Karpas-422 (cell line): Measurements from ENCODE around the gene DIAPH1. TPM values are rescaled to one million over a fixed set of nuclear protein-coding genes. Genes with fewer than 3 reads are reported as not detected.

ENCODE experiments used
- DNase-seq: peaks from one replicate; pipeline ENCODE4 v3.0.0-alpha.2; 2015
- H2AFZ ChIP-seq: fragments of 200-600 bp; sonication (generic); 2 replicates; pipeline ENCODE4 v1.6.1; 2014; ENCODE audit warnings: antibody characterized with exemption, low read length, mixed read lengths
- H3K27ac ChIP-seq: fragments of 200-600 bp; sonication (generic); 2 replicates; pipeline ENCODE4 v1.5.1; 2014; ENCODE audit warnings: mild to moderate bottlenecking, low read length, moderate library complexity
- H3K27me3 ChIP-seq: fragments of 200-600 bp; sonication (generic); 2 replicates; pipeline ENCODE4 v1.6.1; 2014; ENCODE audit warnings: low read length, mixed read lengths
- H3K36me3 ChIP-seq: fragments of 200-600 bp; sonication (generic); 2 replicates; pipeline ENCODE4 v1.6.1; 2014; ENCODE audit warnings: low read length, mixed read lengths; ENCODE audit not compliant: insufficient read depth
- H3K4me1 ChIP-seq: fragments of 200-600 bp; sonication (generic); 2 replicates; pipeline ENCODE4 v1.6.1; 2014; ENCODE audit warnings: mild to moderate bottlenecking, low read length, mixed read lengths
- H3K4me2 ChIP-seq: fragments of 200-600 bp; sonication (generic); 2 replicates; pipeline ENCODE4 v1.6.1; 2014; ENCODE audit warnings: low read length, low read depth, mild to moderate bottlenecking; ENCODE audit not compliant: poor library complexity, severe bottlenecking
- H3K4me3 ChIP-seq: fragments of 200-600 bp; sonication (generic); 2 replicates; pipeline ENCODE4 v1.5.1; 2014; ENCODE audit warnings: mild to moderate bottlenecking, antibody characterized with exemption, low read length, mixed read lengths
- H3K79me2 ChIP-seq: fragments of 200-600 bp; sonication (generic); 2 replicates; pipeline ENCODE4 v1.6.1; 2014; ENCODE audit warnings: mild to moderate bottlenecking, low read length, mixed read lengths
- H3K9ac ChIP-seq: fragments of 200-600 bp; sonication (generic); 2 replicates; pipeline ENCODE4 v1.6.0; 2014; ENCODE audit warnings: low read length
- H3K9me2 ChIP-seq: fragments of 200-600 bp; sonication (generic), shearing (Covaris generic); replicated peaks from 2 replicates; pipeline ENCODE4 v1.6.0; 2014; ENCODE audit warnings: mild to moderate bottlenecking, low read length, moderate library complexity; ENCODE audit not compliant: insufficient read depth
- H3K9me3 ChIP-seq: fragments of 300-700, 200-600 bp; sonication (generic); 2 replicates; pipeline ENCODE4 v1.6.1; 2014; ENCODE audit warnings: low read length, mixed read lengths
- H4K20me1 ChIP-seq: fragments of 200-600 bp; sonication (generic); 2 replicates; pipeline ENCODE4 v1.6.1; 2014; ENCODE audit warnings: mild to moderate bottlenecking, antibody characterized with exemption, low read length, low read depth; ENCODE audit not compliant: insufficient read depth
- total RNA-seq: library from RNA; depleted of rRNA; stranded (reverse); fragments of >200 nt; shearing (Covaris generic); gene quantifications from 2 replicates; pipeline ENCODE4 v1.2.3, GENCODE V29; 2014; ENCODE audit warnings: low replicate concordance

DIAPH1 gene
- total RNA-seq, 1 experiment from 2014 or later: 181 TPM

DNA sequence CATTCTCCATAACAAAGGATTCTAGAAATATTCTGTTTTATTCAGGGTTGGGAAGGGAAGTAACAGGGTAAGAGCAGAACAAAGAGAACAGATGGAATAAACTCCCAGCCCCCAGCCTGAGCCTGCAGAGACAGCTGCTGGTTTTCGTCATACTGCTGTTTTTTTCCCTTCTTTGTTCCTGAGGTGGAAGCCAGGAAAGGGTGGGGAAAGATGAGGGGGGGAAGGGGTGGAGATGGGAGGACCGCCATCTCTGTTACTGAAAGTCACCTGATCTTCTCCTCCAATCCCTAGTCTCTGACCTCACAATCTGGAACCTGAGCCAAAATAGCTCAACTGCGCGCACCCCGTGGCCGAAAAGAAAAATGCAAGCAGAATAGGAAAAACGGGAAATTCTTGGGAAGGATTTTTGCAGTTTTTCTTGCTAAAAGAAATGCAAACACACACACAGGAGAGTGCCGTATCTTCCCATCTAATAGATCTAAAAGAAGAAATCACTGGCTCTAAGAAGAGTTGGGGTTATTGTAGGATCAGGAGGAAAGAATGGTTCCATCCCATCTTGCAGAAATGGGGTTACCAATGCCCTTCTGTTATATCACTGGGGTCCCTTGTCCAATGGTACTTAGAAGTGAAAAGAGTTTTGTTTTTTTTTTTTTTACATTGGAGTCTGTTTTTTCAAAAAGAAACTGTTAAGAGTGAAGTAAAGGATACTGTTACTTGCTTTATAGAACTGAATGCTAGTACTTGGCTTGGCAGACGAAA, 57.9 kb downstream of the DIAPH1 start:
- H3K36me3 ChIP-seq: peaks cover 56% of the 10 kb centered on the region
- no peak overlapping the region for H2AFZ ChIP-seq
- H3K9ac ChIP-seq: no peak overlapping the region

DNA sequence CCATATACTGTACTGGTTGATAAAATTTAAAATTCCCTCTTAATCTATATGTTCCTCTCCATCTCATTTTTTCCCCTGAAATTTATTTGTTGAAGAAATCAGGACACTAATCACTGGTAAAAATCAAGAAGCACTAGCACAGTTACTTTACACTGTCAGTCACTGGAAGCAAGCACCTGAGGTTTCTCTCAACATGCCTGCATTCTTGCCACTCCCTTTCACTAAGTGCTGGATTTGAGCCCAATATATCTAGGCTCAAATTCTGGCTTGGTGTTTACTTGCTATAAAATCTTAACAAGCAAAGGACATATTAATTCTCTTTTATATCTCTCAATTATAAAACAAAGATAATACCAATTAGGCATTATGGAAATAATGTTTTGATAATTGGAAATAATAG, 58.6 kb downstream of the DIAPH1 start:
- Histone ChIP-seq H3K4me3 (no peak overlapping the region), H2AFZ (no peak overlapping the region), H4K20me1 (no peaks in the 10 kb centered on the region), H3K4me1 (peaks cover 50% of the 10 kb centered on the region), H3K27ac (peak overlapping the region; percentile 78), H3K9me2 (no peaks in the 10 kb centered on the region), H3K36me3 (peaks cover 53% of the 10 kb centered on the region), H3K27me3 (no peaks in the 10 kb centered on the region), H3K9me3 (no peaks in the 10 kb centered on the region), H3K79me2 (peaks cover 44% of the 10 kb centered on the region), H3K4me2 (no peak overlapping the region), H3K9ac (no peak overlapping the region)
- DNase-seq: no peak

More for the DNA sequence above, 57.9 kb downstream of the DIAPH1 start:
- Histone ChIP-seq H3K4me3 (no peak overlapping the region), H3K27me3 (no peaks in the 10 kb centered on the region), H3K79me2 (peaks cover 36% of the 10 kb centered on the region), H3K4me1 (peaks cover 42% of the 10 kb centered on the region), H3K27ac (peak overlapping the region; percentile 78), H4K20me1 (no peaks in the 10 kb centered on the region), H3K9me2 (no peaks in the 10 kb centered on the region), H3K9me3 (no peaks in the 10 kb centered on the region), H3K4me2 (no peak overlapping the region)
- no peak for DNase-seq

DNA sequence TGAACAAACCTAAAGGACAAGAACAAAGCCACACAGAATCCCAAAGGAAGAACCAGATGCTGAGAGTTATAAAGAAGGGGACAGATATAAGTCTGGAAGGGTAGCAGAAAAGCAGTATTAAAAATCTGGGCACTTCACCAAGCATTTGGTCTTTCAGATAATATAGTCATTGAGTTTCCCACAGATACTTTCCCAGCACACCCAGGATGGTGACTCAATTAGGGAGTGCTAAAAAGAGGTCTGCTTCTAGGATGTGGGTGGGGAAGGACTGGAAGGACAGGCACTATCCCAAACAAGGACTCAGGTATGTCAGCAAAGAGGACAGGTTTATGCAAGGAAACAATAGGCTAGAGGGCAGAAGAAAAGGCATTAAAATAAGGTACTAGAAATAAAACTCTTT, 59.3 kb downstream of the DIAPH1 start:
- Histone ChIP-seq H2AFZ (no peak overlapping the region), H3K9ac (no peak overlapping the region)

DNA sequence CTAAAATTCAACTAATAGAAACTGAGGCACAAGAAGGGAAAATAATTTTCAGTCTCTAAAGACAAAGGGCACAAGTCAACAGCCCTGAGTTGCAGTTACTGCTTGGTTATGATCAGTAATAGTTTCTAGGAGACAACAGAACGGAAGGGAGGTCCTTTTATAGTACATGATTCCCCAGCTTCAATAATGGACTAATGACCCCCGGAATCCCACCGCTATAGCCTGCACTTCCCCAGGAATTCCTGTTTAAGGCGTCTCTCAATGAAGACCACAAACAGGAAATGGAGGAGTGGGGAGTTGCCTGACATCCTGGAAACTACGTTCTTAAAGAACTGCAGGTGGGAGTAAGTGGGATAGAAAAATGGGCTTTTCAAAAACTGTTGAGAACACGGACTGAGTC, 60.6 kb downstream of the DIAPH1 start:
- Histone ChIP-seq H3K27ac (peak overlapping the region; percentile 78), H3K36me3 (peaks cover 48% of the 10 kb centered on the region; the same call in 1 of the 2 replicates)

More for the DNA sequence above, 59.3 kb downstream of the DIAPH1 start:
- H3K9me3 ChIP-seq: no peaks in the 10 kb centered on the region
- no peaks in the 10 kb centered on the region for H4K20me1 ChIP-seq
- H3K4me3 ChIP-seq: no peak overlapping the region
- H3K9me2 ChIP-seq: no peaks in the 10 kb centered on the region
- H3K36me3 ChIP-seq: peaks cover 59% of the 10 kb centered on the region
- H3K79me2 ChIP-seq: peaks cover 50% of the 10 kb centered on the region
- no peaks in the 10 kb centered on the region for H3K27me3 ChIP-seq
- H3K4me1 ChIP-seq: peaks cover 52% of the 10 kb centered on the region
- H3K27ac ChIP-seq: peak overlapping the region; percentile 78
- no peak overlapping the region for H3K4me2 ChIP-seq
- no peak for DNase-seq

DNA sequence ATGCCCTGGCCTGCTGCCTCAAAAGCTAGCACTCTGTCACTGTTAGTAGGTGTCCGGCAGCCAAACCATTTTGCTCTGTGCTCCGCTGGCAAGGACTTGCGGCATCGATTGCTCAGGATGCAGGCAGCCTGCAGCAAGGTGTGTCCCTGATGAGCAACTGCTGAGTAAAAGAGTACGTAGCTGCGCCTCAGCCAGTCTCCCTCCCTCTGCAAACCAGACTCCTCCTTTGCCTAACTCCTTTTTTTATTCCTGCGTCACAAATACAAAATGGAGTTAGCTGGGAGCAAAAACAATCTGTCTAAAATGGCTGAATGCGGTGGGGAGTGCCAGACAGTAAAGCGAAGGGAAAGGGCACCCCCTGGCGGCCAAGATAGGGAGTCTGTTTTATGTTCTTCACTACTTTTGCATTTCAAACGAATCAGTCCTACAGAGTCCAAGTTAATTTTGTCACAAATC, 61.1 kb downstream of the DIAPH1 start:
- Histone ChIP-seq H3K9me2 (no peaks in the 10 kb centered on the region), H3K27ac (peak overlapping the region; percentile 78), H3K36me3 (peaks cover 44% of the 10 kb centered on the region; the same call in 1 of the 2 replicates), H3K9me3 (no peaks in the 10 kb centered on the region), H2AFZ (no peak overlapping the region), H3K9ac (peak overlapping the region; percentile 46), H3K79me2 (peaks cover 43% of the 10 kb centered on the region), H3K4me2 (peak overlapping the region; percentile 20), H3K4me1 (peaks cover 45% of the 10 kb centered on the region), H4K20me1 (no peaks in the 10 kb centered on the region), H3K27me3 (no peaks in the 10 kb centered on the region), H3K4me3 (no peak overlapping the region)
- peak; percentile 93 for DNase-seq

More for the DNA sequence above, 60.6 kb downstream of the DIAPH1 start:
- peak overlapping the region; percentile 27 for H3K9ac ChIP-seq
- peak overlapping the region; percentile 13 for H3K4me2 ChIP-seq
- H3K4me1 ChIP-seq: peaks cover 44% of the 10 kb centered on the region
- no peaks in the 10 kb centered on the region for H4K20me1 ChIP-seq
- H3K27me3 ChIP-seq: no peaks in the 10 kb centered on the region
- H3K79me2 ChIP-seq: peaks cover 44% of the 10 kb centered on the region
- H3K9me2 ChIP-seq: no peaks in the 10 kb centered on the region
- H3K4me3 ChIP-seq: no peak overlapping the region
- DNase-seq: no peak
- no peak overlapping the region for H2AFZ ChIP-seq
- no peaks in the 10 kb centered on the region for H3K9me3 ChIP-seq

DNA sequence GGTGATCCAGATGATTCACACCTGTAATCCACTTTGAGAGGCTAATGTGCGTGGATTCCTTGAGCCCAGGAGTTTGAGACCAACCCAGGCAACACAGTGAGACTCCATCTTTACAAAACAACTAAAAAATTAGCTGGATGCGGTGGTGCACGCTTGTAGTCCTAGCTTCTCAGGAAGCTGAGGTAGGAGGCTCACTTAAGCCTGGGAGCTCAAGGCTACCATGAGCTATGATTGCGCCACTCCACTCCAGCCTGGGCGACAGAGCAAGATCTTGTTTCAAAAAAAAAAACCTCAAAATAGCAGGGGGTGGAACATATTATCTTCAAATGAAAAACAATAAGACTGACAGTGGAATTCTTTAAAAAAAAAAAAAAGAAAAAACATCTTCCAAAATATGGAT, 70.9 kb downstream of the DIAPH1 start:
- DNase-seq: no peak
- no peaks in the 10 kb centered on the region for H3K27me3 ChIP-seq
- no peak overlapping the region for H3K9ac ChIP-seq
- no peak overlapping the region for H2AFZ ChIP-seq
- H3K27ac ChIP-seq: no peak overlapping the region
- no peak overlapping the region for H3K4me3 ChIP-seq
- no peak overlapping the region for H3K4me2 ChIP-seq
- no peaks in the 10 kb centered on the region for H3K9me3 ChIP-seq
- H4K20me1 ChIP-seq: no peaks in the 10 kb centered on the region
- H3K79me2 ChIP-seq: peaks cover 82% of the 10 kb centered on the region
- H3K4me1 ChIP-seq: peaks cover 35% of the 10 kb centered on the region
- peaks cover 56% of the 10 kb centered on the region for H3K36me3 ChIP-seq
- H3K9me2 ChIP-seq: no peaks in the 10 kb centered on the region

DNA sequence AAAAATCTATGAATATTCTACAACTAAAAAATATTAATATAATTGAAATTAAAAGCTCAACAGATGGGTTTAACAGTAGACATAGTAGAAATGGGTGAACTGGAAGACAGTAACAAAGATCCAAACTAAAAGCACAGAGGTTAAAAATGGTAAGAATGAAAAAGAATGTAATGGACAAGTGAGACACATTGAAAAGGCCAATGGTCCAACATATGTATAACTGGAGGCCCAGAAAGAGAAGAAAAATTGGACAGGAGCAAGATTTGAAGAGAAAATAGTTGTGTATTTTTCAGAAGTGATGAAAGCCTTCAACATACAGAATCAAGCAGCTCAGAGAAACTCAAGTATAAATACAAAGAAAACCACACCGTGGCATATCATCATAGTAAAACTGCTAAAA, 71.3 kb downstream of the DIAPH1 start:
- Histone ChIP-seq H3K4me2 (no peak overlapping the region), H3K27me3 (no peaks in the 10 kb centered on the region), H3K4me3 (no peak overlapping the region), H2AFZ (no peak overlapping the region), H3K9me3 (no peaks in the 10 kb centered on the region), H3K4me1 (peaks cover 32% of the 10 kb centered on the region), H3K79me2 (peaks cover 79% of the 10 kb centered on the region), H4K20me1 (no peaks in the 10 kb centered on the region), H3K9me2 (no peaks in the 10 kb centered on the region), H3K27ac (no peak overlapping the region), H3K9ac (no peak overlapping the region), H3K36me3 (peaks cover 57% of the 10 kb centered on the region)
- DNase-seq: no peak

DNA sequence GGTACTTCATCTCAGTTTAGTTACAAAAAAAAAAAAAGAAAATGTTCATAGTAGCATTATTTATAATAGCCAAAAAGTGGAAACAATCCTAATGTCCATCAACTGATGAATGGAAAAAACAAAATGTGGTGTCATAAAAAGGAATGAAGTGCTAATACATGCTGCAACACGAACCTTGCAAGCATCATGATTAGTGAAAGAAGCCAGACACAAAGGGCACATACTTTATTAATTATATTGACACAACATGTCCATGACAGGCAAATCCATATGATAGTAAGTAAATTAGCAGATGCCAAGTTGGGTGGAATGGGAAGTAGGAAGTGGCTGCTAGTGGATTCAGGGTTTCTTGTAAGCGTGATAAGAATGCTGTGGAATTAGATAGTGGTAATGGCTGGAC, 75.7 kb downstream of the DIAPH1 start:
- DNase-seq: no peak
- H3K9me2 ChIP-seq: no peaks in the 10 kb centered on the region
- H3K4me2 ChIP-seq: no peak overlapping the region
- 0 out of 2 replicates have a peak, but pooled peaks cover 3% of the 10 kb centered on the region for H3K4me1 ChIP-seq
- H3K4me3 ChIP-seq: no peak overlapping the region
- no peaks in the 10 kb centered on the region for H4K20me1 ChIP-seq
- no peak overlapping the region for H3K9ac ChIP-seq
- no peaks in the 10 kb centered on the region for H3K27me3 ChIP-seq
- no peaks in the 10 kb centered on the region for H3K9me3 ChIP-seq
- H2AFZ ChIP-seq: no peak overlapping the region
- H3K79me2 ChIP-seq: peaks cover 44% of the 10 kb centered on the region
- no peak overlapping the region for H3K27ac ChIP-seq
- H3K36me3 ChIP-seq: peaks cover 40% of the 10 kb centered on the region
